GM19328 (cell line): ENCODE measurements around the gene PLXND1.

ENCODE experiments used
- ATAC-seq: cut with Tn5 transposase; IDR thresholded peaks from one replicate; pipeline ENCODE4 v1.9.1; 2021; ENCODE audit warnings: mild to moderate bottlenecking, moderate library complexity; ENCODE audit not compliant: unreplicated experiment

The PLXND1 gene

DNA sequence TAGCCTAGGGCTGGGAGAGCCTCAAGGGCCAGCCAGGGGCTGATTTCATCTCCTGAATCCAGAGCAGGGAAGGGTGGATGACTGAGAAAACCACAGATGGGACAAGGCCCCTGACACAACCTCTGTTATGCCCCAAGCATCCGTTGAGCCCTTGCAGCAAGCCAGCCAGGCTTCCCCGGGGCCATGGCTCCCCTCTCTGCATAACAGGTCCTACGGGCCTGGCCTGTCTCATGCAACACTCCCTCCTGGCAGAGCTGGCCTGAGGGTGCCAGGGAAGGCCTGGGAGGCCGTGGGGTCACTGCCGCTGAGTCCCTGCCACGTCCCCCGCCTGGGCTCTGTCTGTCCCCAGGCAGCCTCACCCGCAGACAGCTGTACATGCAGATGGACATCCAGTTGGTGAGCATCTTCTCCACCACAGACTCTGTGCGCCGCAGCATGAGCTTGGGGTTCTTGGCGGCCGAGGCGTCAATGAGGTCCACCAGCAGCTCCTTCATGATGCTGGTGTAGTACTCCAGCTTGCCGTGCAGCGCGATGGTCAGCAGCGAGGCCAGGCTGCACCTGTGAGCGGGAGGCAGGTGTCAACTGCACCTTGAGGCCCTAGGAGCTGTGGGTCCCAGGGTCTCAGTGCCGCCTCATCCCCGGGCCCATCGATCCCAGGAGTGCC lies 41.4 kb downstream of the PLXND1 start:
- ATAC-seq = no peak

- ATAC-seq = no peak
These were observed 42.5 kb downstream of the PLXND1 start for GRCh38 chr3:129563850-129564535.

- no peak for ATAC-seq
These were observed 43.1 kb downstream of the PLXND1 start for GRCh38 chr3:129563332-129563731.

- ATAC-seq = no peak
These were observed 43.7 kb downstream of the PLXND1 start for GRCh38 chr3:129562803-129563202.

GRCh38 chr3:129561619-129562248 lies 44.7 kb downstream of the PLXND1 start:
- ATAC-seq = no peak

DNA sequence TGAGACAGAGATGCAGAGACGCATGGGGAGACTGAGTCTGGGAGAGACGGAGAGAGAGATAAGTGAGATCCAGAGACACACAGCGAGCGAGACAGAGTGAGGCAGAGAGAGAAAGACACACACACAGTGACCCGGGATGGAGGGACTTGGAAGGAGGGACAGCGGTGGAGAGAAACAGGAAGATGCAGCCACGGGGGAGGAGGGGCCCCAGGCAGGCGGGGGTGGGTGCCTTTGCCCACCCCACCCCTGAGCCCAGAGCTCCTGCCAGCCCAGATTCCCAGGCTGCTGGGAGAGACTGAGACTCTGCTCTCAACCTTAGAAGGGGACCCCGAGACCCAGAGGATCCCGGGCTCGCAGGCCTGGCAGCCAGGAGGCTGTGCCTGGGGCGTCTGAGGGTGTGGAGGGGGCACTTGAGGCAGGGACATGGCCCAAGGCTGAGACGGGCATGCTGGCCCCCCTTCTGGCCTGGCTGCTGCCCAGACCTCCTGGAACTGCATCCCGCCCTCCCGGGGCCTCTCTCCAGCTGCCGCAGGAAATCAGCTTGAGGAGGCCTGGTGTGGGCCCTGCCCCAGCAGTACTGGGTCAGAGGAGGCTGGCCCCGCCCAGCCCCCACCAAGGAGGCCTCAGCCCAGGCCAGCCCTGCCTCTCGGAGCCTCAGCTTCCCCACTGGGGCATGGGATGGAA lies 45.4 kb downstream of the PLXND1 start:
- no peak for ATAC-seq

GRCh38 chr3:129560269-129560787 lies 46.1 kb downstream of the PLXND1 start:
- no peak for ATAC-seq

DNA sequence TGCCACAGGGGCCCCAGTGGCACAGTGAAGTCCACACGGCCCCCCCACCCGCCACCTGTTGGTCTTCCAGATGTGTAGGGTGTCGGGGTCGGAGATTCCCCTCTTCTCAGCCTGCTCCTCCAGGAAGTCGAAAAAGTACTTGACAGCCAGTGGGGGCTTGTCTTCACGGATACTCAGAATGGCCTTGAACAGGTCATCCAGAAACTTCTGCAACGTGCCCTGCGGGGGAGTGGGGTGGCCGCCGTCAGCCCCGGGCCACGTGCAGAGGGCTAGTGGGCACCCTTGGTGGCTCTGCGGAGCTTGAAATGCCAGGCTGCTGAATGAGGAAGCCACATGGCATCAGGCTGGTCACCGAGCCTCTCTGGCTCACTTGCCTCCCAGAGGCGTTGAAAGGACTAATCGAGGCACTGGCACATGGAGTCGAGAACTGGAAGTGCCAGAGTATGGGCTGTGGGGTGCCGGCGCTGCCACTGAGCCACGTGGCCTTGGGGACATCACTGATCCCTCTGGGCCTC lies 46.9 kb downstream of the PLXND1 start:
- ATAC-seq = no peak

GRCh38 chr3:129558772-129559564 lies 47.5 kb downstream of the PLXND1 start:
- ATAC-seq = no peak

DNA sequence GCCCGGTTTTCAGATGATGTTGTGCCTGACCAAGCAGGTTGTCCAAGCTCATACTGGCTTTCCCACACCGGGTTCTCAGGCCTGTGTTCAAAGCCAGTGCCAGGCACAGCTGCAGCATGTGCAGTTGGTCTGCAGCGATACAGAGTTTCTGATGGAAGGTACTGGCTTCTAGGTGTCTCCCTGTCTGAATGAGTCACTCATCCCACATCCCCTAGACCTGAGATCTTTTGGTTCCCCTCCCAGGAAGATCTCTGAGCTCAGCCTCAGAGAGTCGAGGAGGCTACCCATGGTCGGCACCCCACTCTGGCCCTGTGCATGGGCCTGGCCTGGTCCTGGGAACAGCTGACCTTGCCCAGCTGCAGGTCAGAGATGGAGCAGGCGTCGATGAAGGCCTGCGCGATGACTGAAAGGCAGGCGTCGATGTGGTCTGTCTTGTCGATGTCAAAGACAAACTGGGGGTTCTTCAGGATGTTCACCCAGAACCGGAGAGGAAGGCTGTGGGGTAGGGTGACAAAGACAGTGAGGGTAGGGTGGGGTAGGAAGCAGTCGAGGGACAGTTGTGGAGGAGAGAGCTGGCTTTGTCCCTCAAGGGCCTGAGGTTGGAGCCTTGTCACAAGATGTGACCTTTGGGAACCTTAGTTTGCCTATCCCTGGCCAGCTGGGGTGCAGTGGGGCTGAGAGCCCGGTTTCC lies 48.2 kb downstream of the PLXND1 start:
- no peak for ATAC-seq

DNA sequence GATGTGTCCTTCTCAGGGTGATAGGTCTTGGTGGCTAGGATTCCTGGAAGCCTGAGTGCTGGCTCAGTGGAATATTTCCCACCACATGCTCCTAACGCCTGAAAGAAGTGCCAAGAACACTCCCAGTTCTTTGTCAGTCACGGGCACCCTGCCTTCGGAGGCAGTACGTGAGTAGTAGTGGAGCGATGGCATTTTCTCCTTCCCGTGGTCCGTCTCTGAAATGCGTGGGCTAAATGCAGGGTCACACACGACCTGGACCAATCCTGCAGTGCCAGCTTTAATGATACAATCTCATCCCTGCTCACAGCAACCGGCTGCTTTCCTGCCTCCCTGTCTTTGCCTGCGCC lies 49.0 kb downstream of the PLXND1 start:
- ATAC-seq = no peak

- ATAC-seq = no peak
These were observed 49.5 kb downstream of the PLXND1 start for GRCh38 chr3:129556890-129557547.

- ATAC-seq = no peak
These were observed 50.1 kb downstream of the PLXND1 start for GRCh38 chr3:129556358-129556695.

DNA sequence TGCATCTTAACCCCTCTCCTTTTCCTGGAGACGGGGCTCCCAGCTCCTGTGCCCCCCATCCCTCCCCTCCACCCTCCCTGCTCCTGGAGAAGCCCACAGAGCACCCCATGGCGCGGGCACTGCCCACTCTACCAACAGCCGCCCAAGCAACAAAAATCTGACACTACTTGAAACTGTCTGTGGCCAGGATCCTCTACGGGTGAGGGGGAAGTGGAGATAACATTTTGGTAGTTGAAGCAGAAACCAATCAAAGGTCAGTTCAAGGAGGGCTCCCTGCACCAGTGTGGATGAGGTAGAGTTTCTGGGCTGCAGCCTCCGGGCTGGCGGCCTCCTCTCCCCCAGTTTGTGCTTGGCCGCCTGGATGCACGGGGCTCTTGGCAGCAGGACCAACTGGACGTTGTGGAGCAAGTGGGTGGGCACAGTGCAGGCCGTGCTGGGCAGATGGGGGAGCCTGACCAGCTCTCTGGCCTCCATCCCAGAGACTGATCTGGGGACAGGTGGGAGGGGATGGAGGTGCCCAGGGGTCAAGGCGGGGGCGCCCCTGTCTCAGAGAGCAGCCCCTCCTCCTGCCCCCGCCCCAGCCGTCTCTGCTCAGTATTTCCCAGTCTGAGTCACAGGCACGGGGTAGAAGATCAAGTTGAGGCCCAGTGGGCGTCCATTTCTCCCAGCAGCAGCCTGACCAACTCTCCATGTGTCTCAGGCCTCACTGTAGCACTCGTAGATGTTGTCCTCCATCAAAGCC lies 50.7 kb downstream of the PLXND1 start:
- ATAC-seq = no peak

DNA sequence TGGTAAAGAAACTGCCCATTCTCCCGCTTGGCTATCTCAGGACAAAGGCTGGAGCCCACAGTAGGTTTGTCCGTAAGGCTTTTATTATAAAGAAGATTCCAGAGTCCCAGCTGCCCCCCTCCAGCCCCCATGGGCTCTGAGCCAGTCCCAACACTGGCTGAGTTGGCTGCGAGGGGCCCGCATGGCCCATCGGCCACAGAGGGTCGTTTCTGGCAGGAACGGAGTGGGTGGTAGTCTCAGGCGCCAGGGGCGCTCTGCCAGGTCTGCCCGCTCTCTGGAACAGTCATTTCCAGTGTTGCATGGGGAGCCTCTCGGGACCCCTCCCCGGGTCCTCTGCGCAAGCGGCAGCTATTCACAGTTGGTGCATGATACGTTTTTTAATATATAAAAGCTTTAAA lies 51.3 kb downstream of the PLXND1 start:
- ATAC-seq = no peak

DNA sequence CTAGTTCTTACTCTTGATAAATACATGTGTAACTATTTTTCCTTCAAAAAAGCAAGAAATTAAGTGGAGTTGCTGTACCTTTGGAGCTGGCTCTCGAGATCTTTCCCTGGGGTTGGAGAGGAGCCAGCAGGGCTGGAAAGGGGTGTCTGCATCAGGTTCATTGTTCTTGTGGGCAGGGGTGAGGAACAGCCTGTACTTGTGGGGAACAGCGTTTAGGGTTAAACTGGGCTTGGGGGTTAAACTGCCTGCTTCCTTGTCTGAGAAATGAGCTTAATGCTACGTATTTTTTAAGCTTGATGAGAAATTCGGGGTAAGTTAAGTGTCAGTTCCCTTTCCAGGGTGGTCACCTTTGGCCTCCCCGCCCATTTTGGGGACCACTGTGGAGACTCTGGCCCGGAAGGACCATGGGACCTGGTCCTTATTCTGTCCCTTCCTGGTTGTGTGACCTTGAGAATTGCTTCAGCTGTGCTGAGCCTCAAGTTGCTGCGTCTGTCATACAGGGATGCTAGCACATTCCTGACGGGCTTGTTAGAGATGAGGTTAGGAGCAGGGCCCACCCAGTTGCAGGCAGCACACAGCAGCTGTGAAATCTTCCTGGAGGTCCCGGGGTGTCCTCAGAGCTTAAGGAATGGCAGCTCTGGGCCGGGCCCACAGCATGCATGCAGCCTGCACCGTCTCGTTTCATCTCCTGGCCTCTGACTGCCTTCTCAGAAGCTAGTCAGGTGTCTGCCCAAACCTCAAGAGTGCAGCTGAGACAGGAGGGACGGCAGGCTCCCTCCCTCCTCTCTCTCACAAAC lies 51.9 kb downstream of the PLXND1 start:
- ATAC-seq = no peak

DNA sequence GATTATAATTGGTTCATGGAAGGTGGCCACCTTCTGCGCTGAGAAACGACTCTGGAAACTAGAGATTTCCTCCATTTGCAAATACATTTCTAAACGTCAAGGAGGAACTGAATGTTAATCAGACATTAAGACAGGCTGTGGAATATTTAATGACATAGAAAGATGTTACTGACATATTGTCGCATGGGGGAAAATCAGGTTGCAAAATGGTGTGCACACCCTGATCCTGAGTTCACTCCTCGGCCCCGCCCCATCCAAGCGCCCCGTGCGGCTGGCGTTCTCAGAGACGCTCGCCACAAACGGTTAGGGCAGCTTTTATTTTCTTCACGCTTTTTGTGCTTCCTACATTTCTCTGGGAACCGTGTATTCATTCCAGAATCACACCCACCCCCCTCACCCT lies 52.8 kb downstream of the PLXND1 start:
- no peak for ATAC-seq

DNA sequence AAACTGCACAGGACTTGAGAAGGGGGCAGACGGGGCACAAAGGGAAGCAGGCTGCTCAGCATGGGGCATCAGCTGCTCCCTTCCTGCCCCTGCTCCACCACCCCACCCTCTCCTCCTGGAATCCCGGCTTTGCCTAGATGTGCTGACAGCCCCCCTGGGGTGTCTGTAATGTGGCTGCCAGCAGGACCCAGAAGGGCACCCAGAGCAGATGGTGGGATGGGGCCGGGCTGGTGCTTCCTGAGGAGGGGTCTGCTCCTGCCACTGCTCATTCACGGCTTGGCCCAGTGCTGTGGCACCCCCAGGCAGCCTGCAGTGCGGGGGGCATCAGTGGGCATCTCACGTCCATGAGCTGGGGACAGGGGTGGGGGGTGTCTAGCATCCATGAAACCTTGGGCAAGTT lies 53.3 kb downstream of the PLXND1 start:
- no peak for ATAC-seq
